ENCODE data around the gene ALDH1B1.
"Not testable (repeated sequence)": the region's sequence is repeated elsewhere in the genome, so short reads cannot be mapped to it uniquely, and the experiment has no call there.

ALDH1B1 gene

GRCh38 chr9:38362852-38363588, 29.5 kb upstream of the ALDH1B1 start:
- DNase-seq, result peak; percentile 24

- no peak for DNase-seq
Measured at GRCh38 chr9:38363589-38363925, 28.9 kb upstream of the ALDH1B1 start.

GRCh38 chr9:38367898-38368297, 24.6 kb upstream of the ALDH1B1 start:
- no peak for DNase-seq

- no peak for DNase-seq
Measured at GRCh38 chr9:38368731-38369130, 23.8 kb upstream of the ALDH1B1 start.

- DNase-seq, result no peak
Measured at GRCh38 chr9:38370176-38370575, 22.3 kb upstream of the ALDH1B1 start.

GRCh38 chr9:38371495-38371894, 21.0 kb upstream of the ALDH1B1 start:
- DNase-seq, result peak; percentile 27

GRCh38 chr9:38372762-38373619, 19.5 kb upstream of the ALDH1B1 start:
- no peak for DNase-seq

GRCh38 chr9:38373679-38374078, 18.8 kb upstream of the ALDH1B1 start:
- DNase-seq, result no peak

- no peak for DNase-seq
Measured at GRCh38 chr9:38374847-38375571, 17.5 kb upstream of the ALDH1B1 start.

- no peak for DNase-seq
Measured at GRCh38 chr9:38375572-38375963, 16.9 kb upstream of the ALDH1B1 start.

- DNase-seq, result no peak
Measured at GRCh38 chr9:38376021-38376670, 16.4 kb upstream of the ALDH1B1 start.

- DNase-seq, result not testable (repeated sequence)
Measured at GRCh38 chr9:38377336-38378083, 15.0 kb upstream of the ALDH1B1 start.

- DNase-seq, result no peak
Measured at GRCh38 chr9:38380230-38380871, 12.2 kb upstream of the ALDH1B1 start.

- DNase-seq, result no peak
Measured at GRCh38 chr9:38380872-38381534, 11.5 kb upstream of the ALDH1B1 start.

GRCh38 chr9:38382141-38382540, 10.4 kb upstream of the ALDH1B1 start:
- no peak for DNase-seq

- no peak for DNase-seq
Measured at GRCh38 chr9:38384990-38385848, 7.3 kb upstream of the ALDH1B1 start.

GRCh38 chr9:38385896-38386295, 6.6 kb upstream of the ALDH1B1 start:
- DNase-seq, result no peak

- DNase-seq, result no peak
Measured at GRCh38 chr9:38386319-38386895, 6.1 kb upstream of the ALDH1B1 start.

- DNase-seq, result no peak
Measured at GRCh38 chr9:38387066-38387465, 5.4 kb upstream of the ALDH1B1 start.

- DNase-seq, result no peak
Measured at GRCh38 chr9:38387751-38388150, 4.8 kb upstream of the ALDH1B1 start.

All from activated CD4-positive, alpha-beta T cell treated with anti-CD3 and anti-CD28 coated beads, Interleukin-2, Interleukin-6, amounts not matched to agents 100 ng/mL and 50 ng/mL, durations not matched to agents 16 hours and 8 hours (primary cell).